Epithelial cell of esophagus (primary cell): ENCODE results near the gene PHF21A.

Experiments
- DNase-seq: peaks from one replicate; pipeline ENCODE4 v3.0.0; 2010; ENCODE audit warnings: low read depth
- H3K4me3 ChIP-seq: 2 replicates; pipeline ENCODE4 v1.5.1; 2011; ENCODE audit warnings: mild to moderate bottlenecking, low read length, control low read depth
- TF ChIP-seq, protein P1 (sequence below): IDR thresholded peaks from 2 replicates; pipeline ENCODE4 v1.5.1; 2011; ENCODE audit warnings: low read depth, mild to moderate bottlenecking, low read length, control low read depth, inconsistent platforms; ENCODE audit not compliant: insufficient read depth; ENCODE audit errors: missing control alignments

Gene PHF21A

DNA sequence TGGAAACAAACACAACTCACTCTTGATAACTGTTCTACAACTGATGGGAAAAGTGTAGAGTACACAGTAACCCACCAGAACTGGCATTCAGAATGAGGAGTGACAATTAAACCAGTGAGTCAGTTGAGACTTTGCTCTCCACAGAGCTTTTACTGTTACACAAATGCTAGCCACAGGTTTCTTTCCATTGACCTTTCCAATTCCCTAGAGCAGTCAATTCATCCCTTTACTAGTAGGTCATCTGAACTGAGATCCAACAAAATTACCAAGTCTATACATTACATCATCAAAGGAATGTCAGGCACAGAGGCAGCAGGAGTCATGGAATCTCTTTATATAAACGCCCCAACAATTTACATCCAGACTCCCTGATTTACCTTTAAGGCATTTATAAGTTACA lies 65.9 kb downstream of the PHF21A start:
- no peak overlapping the region for H3K4me3 ChIP-seq
- no peak for DNase-seq
- TF ChIP-seq, protein P1, sequence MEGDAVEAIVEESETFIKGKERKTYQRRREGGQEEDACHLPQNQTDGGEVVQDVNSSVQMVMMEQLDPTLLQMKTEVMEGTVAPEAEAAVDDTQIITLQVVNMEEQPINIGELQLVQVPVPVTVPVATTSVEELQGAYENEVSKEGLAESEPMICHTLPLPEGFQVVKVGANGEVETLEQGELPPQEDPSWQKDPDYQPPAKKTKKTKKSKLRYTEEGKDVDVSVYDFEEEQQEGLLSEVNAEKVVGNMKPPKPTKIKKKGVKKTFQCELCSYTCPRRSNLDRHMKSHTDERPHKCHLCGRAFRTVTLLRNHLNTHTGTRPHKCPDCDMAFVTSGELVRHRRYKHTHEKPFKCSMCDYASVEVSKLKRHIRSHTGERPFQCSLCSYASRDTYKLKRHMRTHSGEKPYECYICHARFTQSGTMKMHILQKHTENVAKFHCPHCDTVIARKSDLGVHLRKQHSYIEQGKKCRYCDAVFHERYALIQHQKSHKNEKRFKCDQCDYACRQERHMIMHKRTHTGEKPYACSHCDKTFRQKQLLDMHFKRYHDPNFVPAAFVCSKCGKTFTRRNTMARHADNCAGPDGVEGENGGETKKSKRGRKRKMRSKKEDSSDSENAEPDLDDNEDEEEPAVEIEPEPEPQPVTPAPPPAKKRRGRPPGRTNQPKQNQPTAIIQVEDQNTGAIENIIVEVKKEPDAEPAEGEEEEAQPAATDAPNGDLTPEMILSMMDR, result no peak

DNA sequence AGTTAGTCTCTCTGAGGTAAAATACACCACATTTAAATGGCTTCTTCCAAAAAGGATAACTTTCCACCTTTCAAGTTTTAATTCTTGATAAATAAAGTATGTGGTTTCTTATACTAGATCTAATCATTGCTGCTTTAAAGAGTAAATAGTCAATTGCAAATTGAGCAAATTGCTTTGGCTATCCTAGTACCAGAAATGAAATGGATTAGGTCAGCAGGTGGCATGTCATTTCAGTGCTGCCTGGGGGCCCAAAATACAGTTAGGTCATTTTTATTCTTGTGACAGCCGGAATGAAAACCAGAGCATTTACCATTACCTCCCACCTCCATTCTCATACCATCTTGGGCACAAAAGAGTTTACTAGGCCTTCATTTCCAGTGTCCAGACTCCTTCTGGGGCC lies 70.2 kb downstream of the PHF21A start:
- no peak for DNase-seq
- TF ChIP-seq, protein P1, result no peak
- H3K4me3 ChIP-seq, result no peak overlapping the region

DNA sequence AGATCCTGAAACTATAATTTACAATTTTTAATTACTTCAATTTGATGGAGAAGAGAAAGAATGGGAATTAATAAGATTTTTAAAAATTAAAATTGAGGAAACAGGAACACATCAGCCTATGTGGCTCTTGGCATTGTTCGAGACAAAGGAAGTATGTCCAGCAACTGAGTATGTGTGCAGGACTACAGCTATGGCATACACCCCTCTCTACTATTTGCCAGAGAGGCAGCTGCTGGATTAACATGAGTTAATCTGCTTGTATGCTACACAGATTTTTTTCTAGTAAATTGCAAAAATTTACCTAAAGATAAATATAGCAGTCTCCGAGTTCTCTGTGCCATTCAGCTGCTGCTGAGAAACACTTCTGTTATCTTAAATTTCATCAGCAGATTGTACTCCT lies 70.6 kb downstream of the PHF21A start:
- DNase-seq, result no peak
- no peak overlapping the region for H3K4me3 ChIP-seq
- TF ChIP-seq, protein P1, result no peak

DNA sequence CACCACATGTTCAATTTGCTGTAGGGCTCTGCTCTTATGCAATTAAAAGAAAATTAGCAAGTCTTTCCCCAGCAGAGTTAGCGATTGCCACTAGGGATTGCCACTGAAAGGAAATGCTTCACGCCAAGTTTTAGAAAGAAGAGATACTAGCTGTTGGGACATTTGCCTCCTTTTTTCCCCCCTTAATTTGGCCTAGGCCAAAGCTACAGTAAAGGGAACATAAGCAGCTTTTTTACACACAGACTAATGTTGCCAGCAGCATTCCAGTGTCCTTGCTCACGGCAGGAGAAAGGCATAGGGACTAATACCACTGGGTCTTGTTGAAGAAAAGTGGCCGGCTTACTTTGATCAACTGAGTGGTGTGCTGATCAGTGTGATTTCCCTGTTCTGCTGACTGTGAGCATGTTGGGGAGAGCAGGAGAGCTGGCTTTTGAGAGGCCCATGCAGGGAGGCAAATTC lies 71.2 kb downstream of the PHF21A start:
- TF ChIP-seq, protein P1, result no peak
- peak; percentile 82 for DNase-seq
- no peak overlapping the region for H3K4me3 ChIP-seq

DNA sequence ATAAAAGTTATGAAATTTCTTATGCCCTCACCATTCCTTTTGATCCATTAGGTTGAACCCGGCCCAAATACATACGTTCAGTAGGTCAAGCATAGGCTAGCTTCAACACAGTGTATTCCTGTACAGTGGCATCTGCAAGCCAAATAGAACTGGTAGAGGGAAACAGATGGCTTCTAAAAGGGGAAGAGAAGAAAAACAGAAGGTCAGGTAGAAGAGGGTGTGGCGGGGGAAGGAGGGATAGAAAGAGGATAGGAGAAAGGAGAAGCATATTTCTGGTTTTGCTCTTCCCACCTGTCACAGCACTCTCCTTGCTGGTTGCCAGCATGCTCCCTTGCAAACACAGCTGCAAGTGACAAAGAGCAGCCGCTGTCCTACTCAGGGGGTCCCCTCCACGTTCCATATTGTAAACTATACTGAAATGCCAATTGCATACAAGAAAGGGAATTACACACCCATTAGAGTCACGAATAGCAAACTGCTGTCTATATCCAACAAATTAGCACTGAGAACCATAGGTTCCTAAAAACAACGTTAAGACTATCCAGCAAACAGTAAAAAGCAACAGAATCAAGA lies 71.8 kb downstream of the PHF21A start:
- no peak overlapping the region for H3K4me3 ChIP-seq
- DNase-seq, result no peak
- TF ChIP-seq, protein P1, result no peak

DNA sequence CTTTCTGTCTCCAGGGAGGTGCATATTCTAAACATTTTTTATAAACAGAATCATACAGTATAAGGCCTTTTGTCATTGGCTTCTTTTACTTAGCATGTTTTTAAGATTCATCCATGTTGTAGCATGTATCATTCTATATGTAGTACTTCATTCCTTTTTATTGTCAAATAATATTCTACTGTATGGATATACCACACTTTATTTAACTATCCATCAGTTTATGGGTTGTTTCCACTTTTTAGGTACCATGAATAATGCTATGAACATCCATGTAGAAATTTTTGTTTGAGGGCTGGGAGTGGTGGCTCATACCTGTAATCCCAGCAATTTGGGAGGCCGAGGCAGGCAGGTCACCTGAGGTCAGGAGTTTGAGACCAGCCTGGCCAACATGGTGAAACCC lies 73.1 kb downstream of the PHF21A start:
- H3K4me3 ChIP-seq, result no peak overlapping the region
- no peak for DNase-seq
- TF ChIP-seq, protein P1, result no peak

DNA sequence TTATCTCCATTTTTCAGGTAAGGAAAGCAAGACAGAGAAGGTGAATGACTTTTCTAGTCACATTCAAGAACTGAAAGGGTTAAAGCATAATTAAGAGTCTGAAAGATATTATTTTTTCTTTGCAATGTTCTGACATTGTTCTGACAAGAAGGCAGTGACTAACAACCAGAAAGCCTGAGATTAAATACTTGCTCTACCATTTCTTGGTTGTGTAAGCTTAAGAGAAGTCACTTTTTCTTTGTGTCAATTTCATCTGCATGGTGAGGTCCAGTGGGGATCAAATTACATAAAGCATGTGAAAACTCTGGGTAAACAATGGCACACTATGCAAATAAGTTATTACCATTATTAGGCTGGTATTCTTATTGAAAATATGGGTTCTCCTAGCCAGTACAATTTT lies 73.7 kb downstream of the PHF21A start:
- DNase-seq, result peak; percentile 80
- no peak overlapping the region for H3K4me3 ChIP-seq
- TF ChIP-seq, protein P1, result no peak
